G401 (cell line): ENCODE data around the gene DRD4. TPM values are rescaled to one million over a fixed set of nuclear protein-coding genes. Genes with fewer than 3 reads are reported as not detected.

Experiments
- DNase-seq: peaks from one replicate; pipeline ENCODE4 v3.0.0-alpha.2; 2015; ENCODE audit warnings: low spot score
- in situ Hi-C: cut with HindIII; loops from 2 replicates; pipeline ENCODE4 v1.10.0; 2016; ENCODE audit warnings: low sequenced_read_pairs, mixed read lengths
- total RNA-seq: library from RNA; depleted of rRNA; stranded (reverse); fragments of >200 nt; shearing (Covaris generic); gene quantifications from 2 replicates; pipeline ENCODE4 v1.2.3, GENCODE V29; 2014

Gene DRD4
- total RNA-seq, 1 experiment from 2014 or later = not detected

DNA sequence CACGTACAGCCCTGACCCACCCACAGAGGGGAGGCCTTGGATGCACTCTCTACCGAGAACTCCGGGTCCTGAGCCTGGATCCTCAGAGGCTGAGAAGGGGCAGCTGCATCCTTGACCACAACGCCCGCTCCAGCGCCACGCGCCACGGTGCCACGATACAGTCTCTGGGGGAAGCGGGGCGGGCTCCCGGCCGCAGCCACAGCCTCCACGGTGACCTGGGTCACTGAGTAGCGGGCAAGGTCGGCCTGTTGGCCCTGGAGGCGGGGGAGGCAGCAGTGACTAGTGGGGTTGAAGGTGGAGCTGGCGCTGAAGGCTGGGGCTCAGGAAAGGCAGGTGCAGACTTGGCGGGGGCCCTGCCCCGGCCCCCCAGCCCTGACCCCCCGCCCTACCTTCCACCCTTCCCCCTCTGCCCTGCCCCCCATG lies 17.4 kb upstream of the DRD4 start:
- in situ Hi-C loops = no loop called here
- DNase-seq = no peak

DNA sequence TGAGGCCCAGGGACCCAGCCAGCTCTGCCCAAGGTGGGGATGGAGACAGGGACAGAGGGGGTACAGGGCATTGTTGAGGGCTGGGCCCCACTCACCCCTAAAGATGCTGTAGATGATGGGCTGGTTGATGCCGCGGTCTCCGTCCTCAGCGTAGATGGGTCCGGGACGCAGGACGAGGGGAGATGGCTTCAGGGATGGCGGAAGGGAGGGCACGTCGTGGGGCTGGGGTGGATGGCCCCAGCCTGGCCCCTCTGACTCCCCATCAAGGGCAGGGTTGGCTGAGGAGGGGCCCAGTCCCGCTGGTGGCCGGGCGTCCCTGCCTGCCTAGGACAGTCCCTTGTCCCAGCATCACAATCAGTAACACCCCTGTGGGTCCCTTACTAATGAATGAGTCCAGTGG lies 16.9 kb upstream of the DRD4 start:
- in situ Hi-C loops = no loop called here
- DNase-seq = no peak

DNA sequence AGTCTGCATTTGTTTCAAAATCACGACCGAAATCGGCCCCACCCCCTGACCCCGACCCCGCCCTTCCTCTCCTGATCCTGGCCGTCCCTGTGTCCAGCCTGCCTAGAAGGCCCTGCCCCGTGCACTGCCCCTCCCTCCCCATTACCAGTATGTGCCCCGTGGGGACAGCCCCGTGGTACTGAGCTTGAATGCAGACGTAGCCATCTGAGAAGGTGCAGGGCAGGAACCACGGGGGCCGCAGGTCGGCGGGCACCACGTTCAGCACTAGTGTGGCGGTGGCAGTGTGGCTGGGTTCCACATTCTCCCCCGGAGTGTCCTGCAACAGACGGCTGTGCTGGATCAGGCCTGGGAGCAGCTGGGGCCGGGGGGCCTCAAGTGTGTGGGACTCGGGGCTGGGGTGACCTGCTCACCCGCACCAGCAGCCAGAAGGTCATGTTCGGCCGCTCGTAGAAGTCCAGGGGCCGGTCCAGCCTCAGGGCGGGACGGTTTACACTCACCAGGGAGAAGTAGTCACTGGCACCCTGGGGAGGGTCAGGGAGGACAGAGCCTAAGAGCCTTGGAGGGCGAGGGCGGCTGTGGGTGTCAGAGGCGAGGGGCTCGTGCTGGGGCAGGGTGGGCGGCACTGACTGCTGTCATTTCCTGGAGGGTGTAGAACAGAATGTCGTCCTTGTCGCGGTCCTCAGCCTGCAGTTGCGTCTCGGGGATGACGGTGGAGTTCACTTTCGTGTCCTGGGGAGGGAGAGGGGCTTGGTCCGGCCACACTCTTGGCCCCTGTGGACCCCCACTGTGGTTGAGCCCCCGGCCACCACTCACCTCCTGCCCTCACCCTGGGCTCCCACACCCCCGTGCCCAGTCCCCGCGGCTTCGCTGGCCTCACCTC lies 15.9 kb upstream of the DRD4 start:
- in situ Hi-C loops = no loop called here
- no peak for DNase-seq

GRCh38 chr11:621838-622237 lies 15.2 kb upstream of the DRD4 start:
- in situ Hi-C loops = no loop called here
- DNase-seq = no peak

- no peak for DNase-seq
- in situ Hi-C loops = no loop called here
Observed at GRCh38 chr11:623349-623869, 13.7 kb upstream of the DRD4 start.

DNA sequence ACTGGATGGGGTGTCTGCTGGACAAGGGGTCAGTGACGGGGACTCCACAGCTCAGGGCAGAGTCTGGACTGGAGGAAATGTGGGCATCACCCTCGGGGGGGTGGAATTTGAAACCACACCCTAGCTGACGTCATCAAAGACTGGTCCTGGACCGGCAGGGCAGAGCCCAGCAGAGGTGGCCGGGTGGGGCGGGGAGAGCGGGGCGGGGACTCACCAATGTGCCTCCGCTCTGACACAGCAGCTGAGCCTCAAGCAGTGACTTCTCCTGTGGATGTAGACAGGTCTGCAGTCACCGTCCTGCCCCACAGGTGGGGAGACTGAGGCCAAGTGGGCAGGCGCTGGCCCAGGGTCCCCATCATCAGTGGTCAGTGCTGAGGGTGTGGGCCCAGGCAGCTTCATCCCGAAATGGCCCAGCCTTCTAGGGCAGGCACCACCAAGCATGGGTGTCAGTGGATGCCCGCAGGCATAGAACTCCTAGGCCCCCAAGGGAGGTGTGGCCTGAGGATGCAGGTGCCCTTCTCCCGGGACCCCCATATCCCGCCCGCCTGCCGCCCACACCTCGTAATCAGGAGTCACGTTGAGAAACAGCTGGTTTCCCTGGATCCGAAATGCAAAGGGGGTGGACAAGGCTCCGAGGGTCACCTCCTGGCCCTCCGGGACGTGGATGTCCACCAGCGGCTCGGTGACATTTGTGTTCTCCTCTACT lies 12.9 kb upstream of the DRD4 start:
- in situ Hi-C loops = no loop called here
- no peak for DNase-seq

DNA sequence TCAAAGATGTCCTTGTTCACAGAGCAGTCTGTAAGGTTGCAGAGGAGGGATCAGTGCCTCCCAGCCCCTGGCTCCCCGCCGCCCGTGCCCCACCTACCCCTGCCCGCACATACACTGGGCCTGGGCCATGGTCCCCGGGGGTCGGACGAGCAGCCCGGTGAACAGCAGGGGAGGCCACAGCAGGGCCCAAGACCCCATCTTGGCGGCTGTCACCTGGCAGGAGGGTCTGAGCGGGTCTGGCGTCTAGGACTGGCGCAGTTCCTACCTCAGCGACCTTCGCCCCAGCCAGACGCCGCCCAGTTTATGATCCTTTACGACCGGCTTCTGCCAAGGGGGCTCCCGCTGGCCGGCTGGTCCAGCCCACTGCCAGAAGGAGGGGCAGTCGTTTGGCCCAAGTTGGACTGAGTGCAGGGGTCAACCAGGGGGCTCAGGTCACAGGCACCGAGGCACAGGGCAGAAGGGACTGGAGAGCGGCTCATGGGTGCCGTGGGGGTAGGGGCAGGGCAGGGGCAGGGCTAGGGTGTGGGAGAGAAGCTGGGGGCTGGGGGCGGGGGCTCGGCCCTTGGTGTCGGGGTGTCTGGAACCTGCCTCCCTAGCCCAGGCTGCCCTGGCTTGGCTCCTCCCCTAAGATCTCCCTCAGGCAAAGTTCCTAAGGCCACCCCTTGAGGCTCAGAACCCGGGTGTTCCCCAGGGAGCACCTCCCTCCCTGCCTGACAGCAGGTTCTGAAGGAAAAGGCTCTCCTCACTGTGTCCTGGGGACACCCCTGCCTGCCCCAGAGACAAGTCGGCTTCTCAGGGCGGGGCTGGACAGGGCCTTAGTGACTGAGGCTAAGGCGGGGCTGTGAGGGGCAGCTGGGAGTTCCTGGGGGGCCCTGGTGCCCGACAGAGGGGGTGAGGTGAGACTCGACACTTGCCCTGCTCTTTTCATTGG lies 12.1 kb upstream of the DRD4 start, which contains the start of gene CDHR5:
Gene CDHR5, minus strand, starts transcription at position 251 of the 931 bp plus-strand sequence. Its CDS starts 53 bp downstream, at position 198.
- in situ Hi-C loops = no loop called here
- no peak for DNase-seq

- no peak for DNase-seq
- in situ Hi-C loops = no loop called here
Observed at GRCh38 chr11:625636-626268, 11.3 kb upstream of the DRD4 start.

- DNase-seq = no peak
- in situ Hi-C loops = no loop called here
Observed at GRCh38 chr11:626475-627307, 10.4 kb upstream of the DRD4 start, which contains the start of gene SCT. TSS of gene SCT (minus strand) at chr11:627181. CDS start at chr11:627143, 38 bp downstream.

DNA sequence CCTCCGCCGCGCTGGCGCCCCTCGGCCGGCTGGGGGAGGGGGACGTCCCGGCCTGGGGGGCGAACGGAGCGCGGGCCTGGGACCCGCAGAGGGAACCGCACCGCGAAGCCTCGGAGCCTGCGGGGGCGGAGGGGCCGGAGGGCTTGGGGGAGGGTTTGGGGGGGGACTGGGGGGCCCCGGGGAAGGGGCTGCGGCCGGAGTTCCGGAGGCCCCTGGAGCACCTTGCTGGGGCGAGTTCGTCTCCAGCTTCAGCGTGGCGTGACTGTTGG lies 9.8 kb upstream of the DRD4 start:
- in situ Hi-C loops = no loop called here

GRCh38 chr11:628056-628455 lies 9.0 kb upstream of the DRD4 start:
- in situ Hi-C loops = no loop called here
- no peak for DNase-seq

More for the DNA sequence above, 9.8 kb upstream of the DRD4 start:
- DNase-seq = no peak

DNA sequence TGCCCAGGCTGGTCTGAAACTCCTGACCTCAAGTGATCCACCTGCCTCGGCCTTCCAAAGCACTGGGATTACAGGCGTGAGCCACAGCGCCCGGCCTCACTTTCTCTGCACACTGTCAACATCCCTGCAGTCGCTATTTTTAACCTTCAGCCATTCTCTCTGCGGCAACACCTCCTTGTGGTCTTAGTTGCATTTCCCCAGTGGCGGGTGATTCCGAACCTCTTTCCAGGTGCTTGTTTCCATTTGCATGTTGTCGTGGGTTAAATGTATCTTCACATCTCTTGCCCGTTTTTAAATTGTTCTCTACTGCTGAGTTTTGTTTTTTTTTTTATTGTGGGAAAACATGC lies 7.9 kb upstream of the DRD4 start:
- in situ Hi-C loops = no loop called here
- peak; percentile 54 for DNase-seq

- no peak for DNase-seq
- in situ Hi-C loops = no loop called here
Observed at GRCh38 chr11:630871-631270, 6.2 kb upstream of the DRD4 start.

GRCh38 chr11:635945-636510 lies 1.0 kb upstream of the DRD4 start:
- DNase-seq = no peak
- in situ Hi-C loops = no loop called here

- no peak for DNase-seq
- in situ Hi-C loops = no loop called here
Observed at GRCh38 chr11:637333-637592, 194 bp downstream of the DRD4 start.

DNA sequence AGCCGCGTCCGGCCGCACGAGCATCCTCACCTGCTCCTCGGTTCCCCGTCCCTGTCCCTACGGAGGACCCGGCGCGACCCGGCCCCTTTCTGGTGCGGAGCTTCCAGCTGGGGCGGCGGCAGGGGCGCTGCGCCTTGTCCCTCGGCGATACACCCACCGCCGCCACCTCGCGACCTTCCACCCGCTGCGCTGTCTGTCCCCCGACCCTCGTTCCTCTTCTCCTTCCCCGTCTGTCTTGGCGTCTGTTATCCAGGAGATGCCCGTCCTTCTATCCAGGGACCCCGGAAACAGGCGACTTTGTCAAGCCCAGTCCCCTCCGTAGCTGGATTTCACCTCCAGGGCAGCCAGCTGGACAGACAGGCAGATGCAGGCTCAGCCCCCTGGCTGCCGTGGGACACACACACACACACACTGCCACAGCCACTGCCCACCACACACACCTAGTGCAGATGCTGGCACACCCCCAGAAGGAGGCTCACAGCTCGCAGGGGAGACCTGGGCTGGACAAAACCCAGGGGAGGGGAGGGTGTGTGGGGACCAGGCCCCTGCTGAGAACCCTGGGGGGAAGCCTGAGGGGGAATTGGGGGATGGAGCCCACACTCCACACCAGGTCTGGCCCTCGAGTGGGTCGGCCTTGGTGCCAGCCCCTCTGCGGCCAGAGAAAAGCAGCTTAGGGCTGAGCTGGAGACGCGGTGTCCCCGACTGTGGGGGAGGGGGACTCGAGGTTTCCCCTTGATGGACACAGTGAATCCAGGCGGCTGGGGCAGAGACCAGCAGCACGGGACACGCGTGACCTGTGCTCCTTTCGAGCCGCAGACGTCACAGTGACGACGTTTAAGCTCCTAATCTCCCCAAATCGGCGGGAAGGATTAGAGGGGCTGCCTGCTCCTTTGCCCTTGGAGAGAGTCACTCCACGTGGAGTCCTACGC lies 788 bp downstream of the DRD4 start:
- DNase-seq = no peak
- in situ Hi-C loops = no loop called here

DNA sequence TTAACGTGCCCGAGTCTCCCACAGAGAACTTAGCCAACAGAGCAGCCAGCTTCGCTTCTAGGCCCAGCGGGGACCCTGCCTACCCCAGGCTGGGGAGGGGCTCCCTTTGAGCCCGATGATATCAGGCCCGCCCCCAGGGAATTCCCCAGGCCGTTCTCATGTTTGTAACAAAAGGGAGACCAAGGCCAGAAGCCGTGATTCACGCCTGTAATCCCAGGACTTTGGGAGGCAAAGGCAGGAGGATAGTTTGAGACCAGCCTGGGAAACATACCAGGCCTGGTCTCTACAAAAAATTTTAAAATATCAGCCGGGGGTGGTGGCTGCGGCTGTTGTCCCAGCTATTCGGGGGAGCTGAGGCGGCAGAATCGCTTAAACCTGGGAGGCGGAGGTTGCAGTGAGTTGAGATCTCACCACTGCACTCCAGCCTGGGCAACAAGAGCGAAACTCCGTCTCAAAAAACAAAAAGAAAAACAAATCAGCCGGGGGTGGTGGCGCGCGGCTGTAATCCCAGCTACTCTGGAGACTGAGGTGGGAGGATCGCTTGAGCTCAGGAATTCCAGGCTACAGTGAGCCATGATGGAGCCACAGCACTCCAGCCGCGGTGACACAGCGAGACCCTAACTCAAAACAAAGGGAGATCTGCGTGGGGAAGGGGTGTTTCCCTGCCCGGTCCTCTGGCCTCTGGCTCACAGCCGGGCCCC lies 1.7 kb downstream of the DRD4 start:
- DNase-seq = no peak

More for the DNA sequence above, 1.7 kb downstream of the DRD4 start:
- in situ Hi-C loops = no loop called here
